Esophagus squamous epithelium (tissue), 5 donors: ENCODE results near the gene NDFIP1. TPM values are rescaled to one million over a fixed set of nuclear protein-coding genes. Genes with fewer than 3 reads are reported as not detected.

Experiments
- DNase-seq: peaks from one replicate; lab custom pipeline; 2025; lab: John Stamatoyannopoulos, UW
- H3K27ac ChIP-seq, 4 donors: fragments of 200-600 bp; sonication (generic); one replicate each; pipeline ENCODE4 v1.5.1; 2016 to 2019; ENCODE audit warnings: mild to moderate bottlenecking in 1 of 4
- H3K27me3 ChIP-seq, 4 donors: fragments of 200-600 bp; sonication (generic); 1 replicate in 3 of 4; 2 replicates in 1 of 4; pipeline versions ENCODE4 v1.5.1 to v1.6.0; 2017 to 2021; ENCODE audit warnings: antibody characterized with exemption in 1 of 4
- H3K36me3 ChIP-seq, 3 donors: fragments of 200-600 bp; sonication (generic); one replicate each; pipeline ENCODE4 v1.5.1; 2016 to 2019
- H3K4me1 ChIP-seq, 3 donors: fragments of 200-600 bp; sonication (generic); one replicate each; pipeline ENCODE4 v1.5.1; 2017 to 2019
- H3K4me3 ChIP-seq, 4 donors: fragments of 200-600 bp; sonication (generic); 1 replicate in 3 of 4; 2 replicates in 1 of 4; pipeline ENCODE4 v1.5.1; 2016 to 2019; ENCODE audit warnings: mild to moderate bottlenecking in 2 of 4, moderate library complexity in 1 of 4
- H3K9me3 ChIP-seq, 3 donors: fragments of 200-600 bp; sonication (generic); one replicate each; pipeline ENCODE4 v1.5.1; 2016 to 2019
- CTCF ChIP-seq, 6 experiments: fragments of 450-650 bp in 4 of 6; fragments of 200-600 bp in 2 of 6; sonication (generic) in 2 of 6; IDR thresholded peaks; one replicate each; pipeline ENCODE4 v1.5.1; 2016 to 2019; ENCODE audit warnings: antibody characterized with exemption in 6 of 6, mild to moderate bottlenecking in 4 of 6, moderate library complexity in 4 of 6
- POLR2A ChIP-seq, 4 donors: fragments of 450-650 bp; IDR thresholded peaks; one replicate each; pipeline ENCODE4 v1.6.1; 2017; ENCODE audit warnings: antibody characterized with exemption in 4 of 4, mild to moderate bottlenecking in 4 of 4, moderate library complexity in 3 of 4
- WGBS, 2 donors: methylation state at CpG; one replicate each; pipeline ENCODE4 v1.1.5; 2018; 5-methylcytosine and 5-hydroxymethylcytosine counted together
- intact Hi-C: fragments of 100-400 bp; cut with DNase I; formaldehyde crosslinking; loops from one replicate; pipeline ENCODE4 v1.15.0; 2022
- total RNA-seq, 4 donors: library from RNA; depleted of rRNA; stranded (reverse); fragments of >200 nt; gene quantifications; one replicate each; pipeline ENCODE4 v1.1.0, GENCODE V29; 2016
- donor health status: DM: yes; HTN: yes; CAD: no.

Gene NDFIP1
- total RNA-seq, 4 donors from 2014 or later, result 34.1 to 82.6 (median 38.9) TPM

GRCh38 chr5:142125378-142125777 is 16.8 kb downstream of the NDFIP1 start:
- TF ChIP-seq POLR2A (IDR thresholded peaks at IDR 0.05) (no peak), CTCF (IDR thresholded peaks at IDR 0.05) (no peak)
- H3K27ac ChIP-seq, result no peak overlapping the region
- H3K9me3 ChIP-seq, result peaks cover 0 to 5% (median 0%) of the 10 kb centered on the region in 3 donors
- H3K4me3 ChIP-seq, result no peak overlapping the region
- 91 to 98% methylated on average over 3 of the region's 3 CpGs for WGBS, 2 donors
- no peaks in the 10 kb centered on the region for H3K27me3 ChIP-seq
- intact Hi-C loops, result no loop called here
- no peak for DNase-seq
- peaks cover 0 to 38% (median 6%) of the 10 kb centered on the region in 3 donors for H3K4me1 ChIP-seq
- H3K36me3 ChIP-seq, result peaks cover 0 to 21% (median 0%) of the 10 kb centered on the region in 3 donors

- Histone ChIP-seq H3K27me3 (no peaks in the 10 kb centered on the region), H3K4me3 (no peak overlapping the region), H3K27ac (no peak overlapping the region), H3K9me3 (peaks cover 0 to 5% (median 0%) of the 10 kb centered on the region in 3 donors), H3K4me1 (peaks cover 0 to 32% (median under 1%) of the 10 kb centered on the region in 3 donors), H3K36me3 (peaks cover 0 to 18% (median 0%) of the 10 kb centered on the region in 3 donors)
- DNase-seq, result no peak
- intact Hi-C loops, result no loop called here
- TF ChIP-seq POLR2A (IDR thresholded peaks at IDR 0.05), result no peak
- no peak for TF ChIP-seq CTCF (IDR thresholded peaks at IDR 0.05)
These were observed 17.4 kb downstream of the NDFIP1 start for GRCh38 chr5:142125963-142126362.

GRCh38 chr5:142128675-142129208 is 20.2 kb downstream of the NDFIP1 start:
- DNase-seq, result no peak
- Histone ChIP-seq H3K36me3 (peaks cover 0 to 28% (median 0%) of the 10 kb centered on the region in 3 donors), H3K27ac (no peak overlapping the region), H3K4me3 (no peak overlapping the region), H3K4me1 (peaks cover 0 to 24% (median 0%) of the 10 kb centered on the region in 3 donors), H3K27me3 (no peaks in the 10 kb centered on the region), H3K9me3 (peaks cover 0 to 5% (median 0%) of the 10 kb centered on the region in 3 donors)
- no peak for TF ChIP-seq CTCF (IDR thresholded peaks at IDR 0.05)
- WGBS, 2 donors, result 48 to 51% methylated on average over 3 of the region's 3 CpGs
- intact Hi-C loops, result no loop called here

GRCh38 chr5:142129446-142130066 is 21.0 kb downstream of the NDFIP1 start:
- intact Hi-C loops, result no loop called here
- H3K4me3 ChIP-seq, result no peak overlapping the region
- WGBS, 2 donors, result 83 to 84% methylated on average over 11 of the region's 11 CpGs

More at GRCh38 chr5:142129446-142130066, 21.0 kb downstream of the NDFIP1 start:
- H3K27me3 ChIP-seq, result no peaks in the 10 kb centered on the region
- H3K36me3 ChIP-seq, result peaks cover 0 to 36% (median 0%) of the 10 kb centered on the region in 3 donors
- H3K27ac ChIP-seq, result no peak overlapping the region
- DNase-seq, result no peak
- H3K9me3 ChIP-seq, result peaks cover 0 to 5% (median 0%) of the 10 kb centered on the region in 3 donors
- no peak for TF ChIP-seq POLR2A (IDR thresholded peaks at IDR 0.05)
- TF ChIP-seq CTCF (IDR thresholded peaks at IDR 0.05), result no peak
- H3K4me1 ChIP-seq, result peaks cover 0 to 16% (median 0%) of the 10 kb centered on the region in 3 donors
